Suprapubic skin (tissue), 4 donors: Measurements from ENCODE around the gene RIPOR3.

Experiments
- POLR2A ChIP-seq, 2 donors: fragments of 450-650 bp; IDR thresholded peaks; one replicate each; pipeline ENCODE4 v1.6.1; 2017; ENCODE audit warnings: antibody characterized with exemption in 2 of 2, mild to moderate bottlenecking in 2 of 2, moderate library complexity in 2 of 2
- POLR2AphosphoS5 ChIP-seq, 3 donors: sonication (generic); formaldehyde crosslinking; IDR thresholded peaks; one replicate each; pipeline ENCODE4 v1.6.1; 2017; ENCODE audit warnings: antibody characterized with exemption in 3 of 3
- TF ChIP-seq, protein P1 (sequence below), 2 donors: fragments of 200-600 bp in 1 of 2; fragments of 450-650 bp in 1 of 2; sonication (generic) in 1 of 2; IDR thresholded peaks; one replicate each; pipeline ENCODE4 v1.5.1; 2016 to 2019; ENCODE audit warnings: antibody characterized with exemption in 2 of 2, mild to moderate bottlenecking in 1 of 2, moderate library complexity in 1 of 2

DNA sequence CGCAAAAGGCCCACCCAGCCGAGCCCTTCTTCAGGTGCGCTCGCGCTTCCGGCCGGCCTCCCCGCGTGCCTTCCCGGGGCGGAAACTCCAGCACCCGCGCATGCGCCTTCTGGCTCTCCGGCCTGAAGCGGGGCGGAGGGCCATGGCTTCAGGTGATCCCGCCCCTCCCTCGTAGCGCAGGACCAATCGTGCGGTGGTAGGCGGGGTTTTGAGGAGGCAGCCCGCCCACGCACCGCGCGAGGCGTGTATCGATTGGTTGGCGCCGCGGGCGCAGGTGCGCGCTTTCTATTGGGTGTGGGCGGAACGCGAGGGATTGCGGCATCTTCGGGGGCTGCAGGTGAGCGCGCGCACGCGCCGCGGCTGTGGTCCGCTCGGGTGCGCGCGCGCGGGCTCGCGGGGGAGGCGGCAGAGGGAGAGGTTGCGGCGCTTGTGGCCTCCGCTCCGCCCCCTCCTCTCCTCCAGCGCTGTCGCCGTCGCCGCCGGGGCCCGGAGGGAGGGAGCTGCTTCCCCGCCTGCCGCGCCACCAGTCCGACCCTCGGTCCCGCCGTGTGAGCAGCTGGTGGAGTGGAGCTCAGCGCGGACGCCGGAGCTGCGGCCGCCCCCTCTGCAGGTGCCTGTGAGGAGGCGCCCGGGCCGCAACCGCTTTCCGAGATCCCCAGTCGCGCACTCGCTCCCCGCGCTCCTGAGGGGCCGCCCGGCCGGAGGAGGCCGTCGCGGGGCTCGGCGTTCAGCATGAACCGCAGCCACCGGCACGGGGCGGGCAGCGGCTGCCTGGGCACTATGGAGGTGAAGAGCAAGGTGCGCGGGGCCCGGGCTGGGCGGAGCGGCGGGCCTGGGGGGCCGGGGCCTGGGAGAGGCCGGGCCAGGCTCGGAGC, 40.0 kb upstream of the RIPOR3 start, which contains the start of gene PARD6B:
- TF ChIP-seq, protein P1, sequence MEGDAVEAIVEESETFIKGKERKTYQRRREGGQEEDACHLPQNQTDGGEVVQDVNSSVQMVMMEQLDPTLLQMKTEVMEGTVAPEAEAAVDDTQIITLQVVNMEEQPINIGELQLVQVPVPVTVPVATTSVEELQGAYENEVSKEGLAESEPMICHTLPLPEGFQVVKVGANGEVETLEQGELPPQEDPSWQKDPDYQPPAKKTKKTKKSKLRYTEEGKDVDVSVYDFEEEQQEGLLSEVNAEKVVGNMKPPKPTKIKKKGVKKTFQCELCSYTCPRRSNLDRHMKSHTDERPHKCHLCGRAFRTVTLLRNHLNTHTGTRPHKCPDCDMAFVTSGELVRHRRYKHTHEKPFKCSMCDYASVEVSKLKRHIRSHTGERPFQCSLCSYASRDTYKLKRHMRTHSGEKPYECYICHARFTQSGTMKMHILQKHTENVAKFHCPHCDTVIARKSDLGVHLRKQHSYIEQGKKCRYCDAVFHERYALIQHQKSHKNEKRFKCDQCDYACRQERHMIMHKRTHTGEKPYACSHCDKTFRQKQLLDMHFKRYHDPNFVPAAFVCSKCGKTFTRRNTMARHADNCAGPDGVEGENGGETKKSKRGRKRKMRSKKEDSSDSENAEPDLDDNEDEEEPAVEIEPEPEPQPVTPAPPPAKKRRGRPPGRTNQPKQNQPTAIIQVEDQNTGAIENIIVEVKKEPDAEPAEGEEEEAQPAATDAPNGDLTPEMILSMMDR (IDR thresholded peaks at IDR 0.05) = no peak
- TF ChIP-seq POLR2A (IDR thresholded peaks at IDR 0.05) = peak in 1 of 2 donors; percentile 28
- TF ChIP-seq POLR2AphosphoS5 (IDR thresholded peaks at IDR 0.05) = no peak
